Retinal pigment epithelial cell (primary cell): ENCODE data around the gene BUD13.
A peak's percentile ranks its signal among the peaks of the same experiment; 100 is the strongest.
"Not testable (repeated sequence)": the region's sequence is repeated elsewhere in the genome, so short reads cannot be mapped to it uniquely, and the experiment has no call there.

ENCODE experiments used
- DNase-seq: peaks from one replicate; pipeline ENCODE4 v3.0.0-alpha.2; 2010; ENCODE audit warnings: low read depth
- H3K4me3 ChIP-seq: 2 replicates; pipeline ENCODE4 v1.5.1; 2011; ENCODE audit warnings: mild to moderate bottlenecking, low read length, control low read depth, moderate library complexity
- TF ChIP-seq, protein P1 (sequence below): conservative IDR thresholded peaks from 2 replicates; pipeline ENCODE4 v1.5.1; 2011; ENCODE audit warnings: low read depth, low read length, control low read depth, inconsistent platforms

The BUD13 gene

DNA sequence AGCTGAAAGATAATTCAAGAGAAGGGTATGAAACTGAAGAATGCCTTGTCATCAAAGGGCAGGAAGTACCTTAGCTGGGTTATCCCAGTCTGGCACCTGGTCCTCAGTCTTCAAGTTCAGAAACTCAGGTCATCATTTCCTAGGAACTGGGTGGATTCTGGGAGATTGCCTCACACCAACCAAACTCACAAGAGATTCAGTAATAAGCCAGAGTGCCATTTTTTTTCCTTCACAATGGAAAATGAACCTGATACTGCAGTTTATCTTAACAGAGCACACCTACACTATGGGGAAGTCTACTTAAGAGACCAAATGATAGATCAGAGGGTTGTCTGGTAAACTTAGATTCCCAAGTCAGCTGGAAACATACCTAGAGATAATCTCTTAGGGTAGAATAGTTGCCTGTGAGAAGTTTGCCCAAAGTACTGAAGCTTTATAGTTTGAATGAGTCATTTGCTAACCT lies 3.8 kb upstream of the BUD13 start:
- DNase-seq: no peak
- TF ChIP-seq, protein P1, sequence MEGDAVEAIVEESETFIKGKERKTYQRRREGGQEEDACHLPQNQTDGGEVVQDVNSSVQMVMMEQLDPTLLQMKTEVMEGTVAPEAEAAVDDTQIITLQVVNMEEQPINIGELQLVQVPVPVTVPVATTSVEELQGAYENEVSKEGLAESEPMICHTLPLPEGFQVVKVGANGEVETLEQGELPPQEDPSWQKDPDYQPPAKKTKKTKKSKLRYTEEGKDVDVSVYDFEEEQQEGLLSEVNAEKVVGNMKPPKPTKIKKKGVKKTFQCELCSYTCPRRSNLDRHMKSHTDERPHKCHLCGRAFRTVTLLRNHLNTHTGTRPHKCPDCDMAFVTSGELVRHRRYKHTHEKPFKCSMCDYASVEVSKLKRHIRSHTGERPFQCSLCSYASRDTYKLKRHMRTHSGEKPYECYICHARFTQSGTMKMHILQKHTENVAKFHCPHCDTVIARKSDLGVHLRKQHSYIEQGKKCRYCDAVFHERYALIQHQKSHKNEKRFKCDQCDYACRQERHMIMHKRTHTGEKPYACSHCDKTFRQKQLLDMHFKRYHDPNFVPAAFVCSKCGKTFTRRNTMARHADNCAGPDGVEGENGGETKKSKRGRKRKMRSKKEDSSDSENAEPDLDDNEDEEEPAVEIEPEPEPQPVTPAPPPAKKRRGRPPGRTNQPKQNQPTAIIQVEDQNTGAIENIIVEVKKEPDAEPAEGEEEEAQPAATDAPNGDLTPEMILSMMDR: no peak

DNA sequence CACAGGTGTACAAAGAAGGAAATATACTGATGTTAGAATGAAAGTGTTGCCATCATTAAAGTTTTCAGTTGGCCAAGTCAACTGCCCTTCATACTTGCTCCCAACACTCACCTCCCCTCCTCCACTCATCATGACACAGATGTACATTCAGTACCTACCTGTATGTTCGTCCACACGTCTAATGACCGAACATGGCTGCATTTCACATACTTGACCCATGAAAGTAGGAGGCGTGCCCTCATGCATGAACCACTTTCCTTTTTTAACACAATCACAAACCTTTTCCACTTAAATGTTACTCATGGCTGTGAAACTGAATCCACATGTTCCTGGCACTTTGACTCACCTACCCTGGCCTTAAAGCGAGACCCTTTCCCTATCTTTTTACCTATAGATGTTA lies 3.2 kb upstream of the BUD13 start:
- no peak for DNase-seq
- TF ChIP-seq, protein P1: no peak
- H3K4me3 ChIP-seq: no peak overlapping the region

More for the DNA sequence above, 3.8 kb upstream of the BUD13 start:
- no peak overlapping the region for H3K4me3 ChIP-seq

GRCh38 chr11:116774661-116775060 lies 1.9 kb upstream of the BUD13 start:
- H3K4me3 ChIP-seq: no peak overlapping the region
- TF ChIP-seq, protein P1: no peak
- no peak for DNase-seq

DNA sequence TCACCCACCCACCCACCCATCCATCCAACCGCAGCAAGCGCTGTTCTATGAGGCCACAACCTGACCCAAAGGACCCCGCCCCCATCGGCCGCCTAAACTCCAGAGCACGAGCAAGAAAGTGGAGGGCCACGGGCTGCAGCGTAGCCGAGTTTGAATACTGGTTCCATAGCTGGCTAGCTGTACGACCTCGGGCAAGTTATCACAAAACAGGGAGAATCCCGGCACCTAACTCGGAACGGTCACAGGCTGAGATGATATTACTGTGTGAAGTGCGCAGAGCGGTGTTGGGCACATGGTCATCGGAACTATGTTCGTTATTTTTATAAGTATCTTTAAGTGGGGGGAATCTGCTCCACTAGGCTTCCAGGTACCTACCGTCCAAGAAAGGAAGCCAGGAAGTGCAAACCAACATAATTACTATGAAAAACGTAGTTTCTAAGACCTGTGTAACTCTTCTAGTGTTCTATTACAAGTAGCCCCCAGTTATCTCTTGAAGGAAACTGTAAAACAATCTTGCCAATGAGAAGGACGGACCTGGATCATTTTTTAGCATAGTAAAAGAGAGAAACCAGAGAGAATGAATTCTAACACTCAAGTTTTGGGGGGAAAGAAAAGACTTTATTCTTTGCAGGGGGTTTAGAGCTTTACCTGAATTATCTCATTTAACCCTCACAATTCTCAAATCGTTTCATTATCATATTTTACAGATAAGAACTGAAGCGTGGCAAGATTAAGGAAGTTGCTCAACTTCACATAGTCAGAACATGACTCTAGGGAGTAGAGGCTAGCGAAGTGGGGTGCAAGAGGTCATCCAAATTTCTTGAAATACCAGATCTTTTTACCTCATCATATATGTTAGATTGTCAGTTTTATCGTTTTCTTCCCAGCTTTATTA lies 663 bp upstream of the BUD13 start:
- no peak for DNase-seq
- TF ChIP-seq, protein P1: no peak

DNA sequence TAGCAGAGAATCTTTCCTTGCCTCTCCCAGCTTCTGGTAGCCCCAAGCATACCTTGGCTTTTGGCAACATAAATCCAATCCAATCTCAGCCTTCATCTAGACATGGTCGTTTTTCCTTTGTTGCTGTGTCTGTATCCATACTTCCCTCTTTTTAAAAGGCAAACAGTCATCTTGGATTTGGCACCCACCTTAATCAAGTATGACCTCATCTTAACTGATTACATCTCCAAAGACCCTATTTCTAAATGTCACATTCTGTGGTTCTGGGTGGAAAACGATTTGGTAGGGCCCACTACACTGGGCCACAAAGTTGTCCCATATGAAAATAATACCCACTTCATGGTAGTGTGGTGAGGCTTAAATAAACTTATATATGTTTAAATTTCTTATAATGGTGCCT lies 852 bp downstream of the BUD13 start:
- DNase-seq: no peak
- H3K4me3 ChIP-seq: peak overlapping the region; percentile 94
- TF ChIP-seq, protein P1: no peak

More for the DNA sequence above, 663 bp upstream of the BUD13 start:
- H3K4me3 ChIP-seq: peak overlapping the region; percentile 94

- TF ChIP-seq, protein P1: no peak
- no peak overlapping the region for H3K4me3 ChIP-seq
- DNase-seq: no peak
Observed at GRCh38 chr11:116762132-116762531, 10.7 kb downstream of the BUD13 start.

GRCh38 chr11:116756044-116756443 lies 16.7 kb downstream of the BUD13 start:
- H3K4me3 ChIP-seq, DNase-seq: not testable (repeated sequence)
